ENCODE data around the gene FGFR2.

DNA sequence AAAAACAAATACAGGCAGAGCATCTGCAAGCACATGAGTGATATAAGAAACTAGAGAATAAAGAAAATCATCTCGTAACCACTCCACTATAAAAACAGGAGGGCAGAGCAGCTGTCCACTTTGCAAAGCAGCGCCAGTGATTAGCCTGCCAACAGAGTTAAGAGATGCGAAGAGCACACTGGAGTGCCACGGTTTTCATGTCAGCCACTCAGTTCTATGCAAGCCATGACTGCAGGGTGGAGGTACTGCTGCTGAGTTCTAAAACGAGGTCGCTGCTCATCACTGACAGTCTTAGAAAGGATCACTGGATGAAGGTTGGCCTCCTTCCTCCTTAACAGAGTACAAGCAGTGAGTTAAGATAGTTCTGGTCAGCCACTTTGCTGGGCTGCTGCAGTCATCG is 58.5 kb downstream of the FGFR2 start:
- TF ChIP-seq, protein P1, sequence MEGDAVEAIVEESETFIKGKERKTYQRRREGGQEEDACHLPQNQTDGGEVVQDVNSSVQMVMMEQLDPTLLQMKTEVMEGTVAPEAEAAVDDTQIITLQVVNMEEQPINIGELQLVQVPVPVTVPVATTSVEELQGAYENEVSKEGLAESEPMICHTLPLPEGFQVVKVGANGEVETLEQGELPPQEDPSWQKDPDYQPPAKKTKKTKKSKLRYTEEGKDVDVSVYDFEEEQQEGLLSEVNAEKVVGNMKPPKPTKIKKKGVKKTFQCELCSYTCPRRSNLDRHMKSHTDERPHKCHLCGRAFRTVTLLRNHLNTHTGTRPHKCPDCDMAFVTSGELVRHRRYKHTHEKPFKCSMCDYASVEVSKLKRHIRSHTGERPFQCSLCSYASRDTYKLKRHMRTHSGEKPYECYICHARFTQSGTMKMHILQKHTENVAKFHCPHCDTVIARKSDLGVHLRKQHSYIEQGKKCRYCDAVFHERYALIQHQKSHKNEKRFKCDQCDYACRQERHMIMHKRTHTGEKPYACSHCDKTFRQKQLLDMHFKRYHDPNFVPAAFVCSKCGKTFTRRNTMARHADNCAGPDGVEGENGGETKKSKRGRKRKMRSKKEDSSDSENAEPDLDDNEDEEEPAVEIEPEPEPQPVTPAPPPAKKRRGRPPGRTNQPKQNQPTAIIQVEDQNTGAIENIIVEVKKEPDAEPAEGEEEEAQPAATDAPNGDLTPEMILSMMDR (IDR thresholded peaks at IDR 0.05; ENCODE audit: poor library complexity), result no peak
- no peak for TF ChIP-seq EZH2phosphoT487 (IDR thresholded peaks at IDR 0.05; ENCODE audit: low read depth, severe bottlenecking, unreplicated experiment)
